Epithelial cell of esophagus (primary cell): ENCODE data around the gene TRMU.

ENCODE experiments used
- DNase-seq: peaks from one replicate; pipeline ENCODE4 v3.0.0; 2010; ENCODE audit warnings: low read depth
- H3K4me3 ChIP-seq: 2 replicates; pipeline ENCODE4 v1.5.1; 2011; ENCODE audit warnings: mild to moderate bottlenecking, low read length, control low read depth
- TF ChIP-seq, protein P1 (sequence below): IDR thresholded peaks from 2 replicates; pipeline ENCODE4 v1.5.1; 2011; ENCODE audit warnings: low read depth, mild to moderate bottlenecking, low read length, control low read depth, inconsistent platforms; ENCODE audit not compliant: insufficient read depth; ENCODE audit errors: missing control alignments

TRMU gene

DNA sequence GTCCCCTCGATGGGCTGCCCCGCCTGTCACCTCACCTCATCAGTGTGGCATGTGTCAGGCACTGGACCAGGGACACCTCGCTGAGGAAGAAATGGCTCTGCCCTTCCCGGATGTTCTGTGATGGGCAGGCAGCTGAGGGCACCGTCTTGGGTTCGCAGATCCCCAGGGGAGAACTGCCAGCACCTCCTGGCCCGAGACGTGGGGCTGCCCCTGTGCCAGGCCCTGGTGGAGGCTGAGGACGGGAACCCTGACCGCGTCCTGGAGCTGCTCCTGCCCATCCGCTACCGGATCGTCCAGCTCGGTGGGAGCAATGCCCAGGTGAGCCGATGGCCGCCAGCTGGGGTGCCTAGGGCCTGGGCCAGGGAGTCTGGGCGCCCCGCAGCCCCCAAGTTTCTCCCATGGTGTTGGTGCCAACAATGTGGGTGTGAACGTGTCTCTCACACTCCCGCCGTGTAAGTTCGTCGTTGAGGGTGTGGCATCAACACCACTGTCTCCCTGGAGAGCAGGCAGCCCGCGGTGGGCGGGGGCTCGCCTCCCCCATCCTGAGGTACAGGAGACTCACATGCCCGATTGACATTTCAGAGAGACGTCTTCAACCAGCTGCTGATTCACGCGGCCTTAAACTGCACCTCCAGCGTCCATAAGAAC, 46.1 kb upstream of the TRMU start:
- DNase-seq, result no peak
- TF ChIP-seq, protein P1, sequence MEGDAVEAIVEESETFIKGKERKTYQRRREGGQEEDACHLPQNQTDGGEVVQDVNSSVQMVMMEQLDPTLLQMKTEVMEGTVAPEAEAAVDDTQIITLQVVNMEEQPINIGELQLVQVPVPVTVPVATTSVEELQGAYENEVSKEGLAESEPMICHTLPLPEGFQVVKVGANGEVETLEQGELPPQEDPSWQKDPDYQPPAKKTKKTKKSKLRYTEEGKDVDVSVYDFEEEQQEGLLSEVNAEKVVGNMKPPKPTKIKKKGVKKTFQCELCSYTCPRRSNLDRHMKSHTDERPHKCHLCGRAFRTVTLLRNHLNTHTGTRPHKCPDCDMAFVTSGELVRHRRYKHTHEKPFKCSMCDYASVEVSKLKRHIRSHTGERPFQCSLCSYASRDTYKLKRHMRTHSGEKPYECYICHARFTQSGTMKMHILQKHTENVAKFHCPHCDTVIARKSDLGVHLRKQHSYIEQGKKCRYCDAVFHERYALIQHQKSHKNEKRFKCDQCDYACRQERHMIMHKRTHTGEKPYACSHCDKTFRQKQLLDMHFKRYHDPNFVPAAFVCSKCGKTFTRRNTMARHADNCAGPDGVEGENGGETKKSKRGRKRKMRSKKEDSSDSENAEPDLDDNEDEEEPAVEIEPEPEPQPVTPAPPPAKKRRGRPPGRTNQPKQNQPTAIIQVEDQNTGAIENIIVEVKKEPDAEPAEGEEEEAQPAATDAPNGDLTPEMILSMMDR, result no peak
- H3K4me3 ChIP-seq, result no peak overlapping the region

DNA sequence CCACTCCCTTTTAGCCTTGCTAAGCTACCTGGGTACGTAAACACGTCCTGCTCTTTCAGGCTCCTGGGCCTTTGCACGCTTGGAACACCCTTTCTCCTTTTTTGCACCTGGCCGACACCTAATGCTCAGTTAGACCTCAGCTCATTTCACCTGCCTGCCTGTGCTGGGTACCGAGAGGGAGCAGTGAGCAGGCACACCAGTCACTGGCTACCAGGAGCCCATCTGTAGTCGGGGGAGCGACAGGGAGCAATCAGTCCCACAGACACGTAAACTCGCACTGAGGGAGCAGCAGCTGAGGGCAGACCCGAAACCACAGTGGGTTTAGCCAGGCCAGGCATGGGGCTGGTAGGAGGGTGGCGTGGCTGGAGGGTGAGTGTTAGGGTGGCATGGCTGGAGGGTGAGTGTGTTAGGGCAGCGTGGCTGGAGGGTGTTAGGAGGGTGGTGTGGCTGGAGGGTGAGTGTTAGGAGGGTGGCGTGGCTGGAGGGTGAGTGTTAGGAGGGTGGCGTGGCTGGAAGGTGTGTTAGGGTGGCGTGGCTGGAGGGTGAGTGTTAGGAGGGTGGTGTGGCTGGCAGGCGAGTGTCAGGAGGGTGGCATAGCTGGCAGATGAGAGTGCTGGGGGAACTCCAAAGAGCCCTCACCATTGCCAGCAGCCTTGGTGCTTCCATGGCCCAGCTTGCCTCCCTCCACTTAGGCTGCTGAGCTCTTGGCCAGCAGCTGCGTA, 45.2 kb upstream of the TRMU start:
- DNase-seq, result no peak
- H3K4me3 ChIP-seq, result no peak overlapping the region
- TF ChIP-seq, protein P1, result no peak

DNA sequence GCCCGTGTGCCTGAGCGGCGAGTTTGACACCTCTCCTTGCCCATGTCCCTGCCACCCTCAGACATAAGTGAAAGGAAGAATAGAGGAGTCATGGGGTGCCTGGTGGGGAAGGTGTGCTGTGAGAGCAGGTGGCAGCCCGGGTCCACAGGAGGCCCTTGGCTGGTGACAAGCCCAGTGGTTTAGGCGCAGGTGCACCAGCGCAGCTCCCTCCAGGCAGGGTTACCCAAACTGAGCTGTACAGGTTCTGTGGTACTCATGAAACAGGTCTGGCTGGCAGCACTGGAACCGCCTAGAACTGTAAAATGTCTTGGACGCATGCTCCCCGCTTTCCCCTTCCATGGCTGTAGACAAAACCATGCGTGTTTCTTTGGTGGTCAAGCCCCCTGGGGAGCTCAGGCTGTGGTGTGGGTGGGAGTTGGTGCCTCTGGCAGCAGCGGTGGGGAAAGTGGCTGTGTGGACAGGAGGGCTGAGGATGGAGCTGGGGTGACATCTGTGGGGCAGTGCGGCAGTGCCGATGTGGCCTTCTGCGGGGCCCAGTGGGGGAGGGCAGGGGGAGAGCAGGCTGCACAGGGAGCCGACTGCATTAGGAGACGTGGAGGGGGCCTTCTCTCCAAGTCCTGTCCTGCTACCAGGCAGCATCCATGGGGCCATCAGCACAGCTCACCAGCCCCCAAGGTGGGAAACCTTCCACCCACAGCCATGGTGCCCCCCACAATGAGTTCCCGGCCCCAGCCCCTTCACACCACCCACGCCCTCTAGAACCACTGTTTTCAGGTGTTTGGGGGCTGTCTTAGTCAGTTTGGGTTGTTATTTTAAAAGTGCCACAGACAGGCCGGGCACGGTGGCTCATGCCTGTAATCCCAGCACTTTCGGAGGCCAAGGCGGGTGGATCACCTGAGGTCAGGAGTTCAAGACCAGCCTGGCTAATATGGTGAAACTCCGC, 44.4 kb upstream of the TRMU start:
- DNase-seq, result no peak
- no peak overlapping the region for H3K4me3 ChIP-seq
- TF ChIP-seq, protein P1, result no peak

DNA sequence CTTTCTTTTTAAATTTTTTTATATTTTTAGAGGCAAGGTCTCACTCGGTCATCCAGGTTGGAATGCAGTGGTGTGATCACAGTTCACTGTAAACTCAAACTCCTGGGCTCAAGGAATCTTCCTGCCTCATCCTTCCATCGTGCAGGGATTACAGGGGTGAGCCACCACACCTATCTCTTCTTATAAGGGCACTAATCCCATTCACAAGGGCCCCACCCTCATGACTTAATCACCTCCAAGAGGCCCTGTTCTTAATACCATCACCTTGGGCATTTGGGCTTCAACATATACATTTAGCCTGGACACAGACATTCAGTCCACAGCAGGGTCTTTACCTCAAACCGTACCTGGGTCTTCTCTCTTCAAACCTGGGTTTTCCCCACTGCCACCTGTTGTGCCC, 43.3 kb upstream of the TRMU start:
- H3K4me3 ChIP-seq, result no peak overlapping the region
- TF ChIP-seq, protein P1, result no peak
- no peak for DNase-seq

DNA sequence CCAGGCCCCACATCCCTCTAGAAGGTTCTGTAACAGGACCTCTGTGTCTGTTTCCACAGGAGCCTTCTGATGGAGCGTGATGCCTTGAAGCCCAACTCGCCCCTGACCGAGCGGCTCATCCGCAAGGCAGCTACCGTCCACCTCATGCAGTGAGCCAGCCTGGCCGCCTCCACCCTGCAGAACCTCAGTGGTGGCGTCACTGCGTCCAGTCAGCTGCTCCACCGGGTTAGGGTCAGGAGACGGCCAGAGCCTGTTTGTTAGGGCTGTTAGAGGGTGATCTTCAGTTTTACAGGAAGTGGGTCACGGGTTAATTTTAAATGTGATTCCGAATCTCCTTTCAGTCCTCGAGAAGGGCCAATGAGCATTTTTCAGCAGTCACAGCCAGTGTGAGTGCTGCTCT, 42.8 kb upstream of the TRMU start:
- H3K4me3 ChIP-seq, result no peak overlapping the region
- TF ChIP-seq, protein P1, result no peak
- DNase-seq, result no peak

DNA sequence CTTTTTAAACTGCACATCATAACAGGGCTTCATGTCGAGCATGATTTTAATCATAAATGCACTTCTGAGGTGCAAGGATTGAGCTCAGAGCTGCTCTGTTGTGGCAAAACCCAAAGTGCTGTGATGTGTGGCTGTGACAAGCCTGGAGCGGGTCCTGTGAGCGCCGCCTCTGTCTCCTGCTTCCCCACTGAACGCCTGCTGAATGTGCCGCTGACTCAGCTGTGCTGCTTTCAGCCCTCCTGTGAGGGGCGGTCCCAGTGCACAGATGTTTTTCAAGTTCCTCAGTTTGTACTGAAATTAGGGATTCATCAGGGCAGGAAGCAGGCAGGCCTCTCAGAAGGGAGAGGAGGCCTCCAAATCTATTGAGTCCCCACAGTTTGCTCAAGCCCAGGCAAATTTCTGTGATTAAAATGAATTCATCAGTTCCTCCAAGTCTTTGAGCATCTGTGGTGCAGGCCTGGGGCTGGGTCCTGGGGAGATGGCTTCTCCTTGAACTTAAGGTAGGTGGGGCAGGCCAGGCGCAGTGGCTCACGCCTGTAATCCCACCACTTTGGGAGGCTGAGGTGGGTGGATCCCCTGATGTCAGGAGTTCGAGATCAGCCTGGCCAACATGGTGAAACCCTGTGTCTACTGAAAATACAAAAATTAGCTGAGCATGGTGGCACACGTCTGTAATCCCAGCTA, 41.8 kb upstream of the TRMU start:
- no peak overlapping the region for H3K4me3 ChIP-seq
- TF ChIP-seq, protein P1, result no peak
- DNase-seq, result no peak
